GM18867 (cell line): ENCODE data around the gene ISCA2.
A peak's percentile ranks its signal among the peaks of the same experiment; 100 is the strongest.

Experiments used
- ATAC-seq: cut with Tn5 transposase; IDR thresholded peaks from one replicate; pipeline ENCODE4 v1.9.1; 2021; ENCODE audit warnings: mild to moderate bottlenecking, moderate library complexity; ENCODE audit not compliant: unreplicated experiment

ISCA2 gene

DNA sequence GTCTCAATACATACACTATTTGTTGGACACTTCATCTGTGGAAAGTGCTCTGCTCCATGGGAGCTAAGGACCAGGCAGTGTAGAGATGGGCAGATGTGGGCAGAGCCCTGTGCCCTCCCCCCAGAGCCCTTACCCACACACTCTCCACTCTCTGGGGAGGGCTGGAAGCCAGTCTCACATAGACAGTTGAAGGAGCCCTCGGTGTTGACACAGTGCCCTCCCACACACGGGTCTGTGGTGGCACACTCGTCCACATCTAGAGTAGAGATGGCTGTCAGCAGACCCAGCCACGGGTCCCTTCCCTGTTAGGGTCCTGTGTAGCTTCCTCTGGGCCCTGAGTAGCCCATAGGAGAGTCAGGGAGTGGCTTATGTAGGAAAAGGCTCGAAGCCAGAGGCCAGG, 14.3 kb downstream of the ISCA2 start:
- ATAC-seq, result no peak

DNA sequence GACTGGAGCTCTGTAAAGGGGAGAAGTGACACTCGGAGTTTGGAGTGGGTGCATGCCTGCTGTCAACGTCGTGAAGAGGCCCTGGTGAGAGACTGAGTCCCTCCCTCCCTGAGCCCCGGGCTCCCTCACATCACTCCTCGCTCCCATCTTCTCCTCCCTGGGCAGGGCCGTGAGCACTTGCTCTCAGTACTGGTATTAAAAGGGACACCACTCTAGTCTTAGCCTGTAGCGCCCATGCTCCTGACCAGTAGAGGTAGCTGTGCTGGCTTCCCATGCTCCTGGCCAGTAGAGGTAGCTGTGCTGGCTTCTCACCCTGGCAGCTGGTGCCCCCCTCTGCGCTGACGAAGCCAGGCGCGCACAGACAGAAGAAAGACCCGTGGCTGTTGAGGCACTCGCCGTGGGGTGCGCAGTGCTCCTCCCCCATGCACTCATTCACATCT, 14.7 kb downstream of the ISCA2 start:
- ATAC-seq, result no peak

DNA sequence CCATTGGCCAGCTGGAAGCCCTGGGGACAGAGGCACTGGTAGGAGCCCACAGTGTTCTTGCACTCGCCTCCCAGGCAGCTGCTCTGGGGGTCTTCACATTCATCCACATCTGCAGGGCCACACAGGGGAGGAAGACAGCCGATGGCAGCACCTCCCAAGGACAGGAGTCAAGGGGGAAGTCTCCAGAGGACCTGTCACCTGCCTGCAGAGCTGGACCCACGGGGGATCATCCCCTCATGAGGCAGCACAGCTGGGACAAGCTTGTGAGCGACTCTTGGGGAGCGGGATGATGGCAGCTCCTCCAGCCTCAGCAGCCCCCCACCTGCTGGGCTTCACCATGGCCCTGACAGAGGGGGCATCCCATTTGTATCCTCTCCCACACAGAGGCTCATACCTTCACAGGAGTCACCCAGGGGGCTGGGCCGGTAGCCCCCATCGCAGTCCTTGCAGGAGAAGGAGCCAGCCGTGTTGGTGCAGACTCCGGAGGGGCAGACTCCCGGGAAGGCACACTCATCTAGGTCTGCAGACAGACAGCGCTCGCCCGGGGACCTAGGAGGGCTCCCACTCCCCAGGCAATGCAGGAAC, 15.4 kb downstream of the ISCA2 start:
- no peak for ATAC-seq

DNA sequence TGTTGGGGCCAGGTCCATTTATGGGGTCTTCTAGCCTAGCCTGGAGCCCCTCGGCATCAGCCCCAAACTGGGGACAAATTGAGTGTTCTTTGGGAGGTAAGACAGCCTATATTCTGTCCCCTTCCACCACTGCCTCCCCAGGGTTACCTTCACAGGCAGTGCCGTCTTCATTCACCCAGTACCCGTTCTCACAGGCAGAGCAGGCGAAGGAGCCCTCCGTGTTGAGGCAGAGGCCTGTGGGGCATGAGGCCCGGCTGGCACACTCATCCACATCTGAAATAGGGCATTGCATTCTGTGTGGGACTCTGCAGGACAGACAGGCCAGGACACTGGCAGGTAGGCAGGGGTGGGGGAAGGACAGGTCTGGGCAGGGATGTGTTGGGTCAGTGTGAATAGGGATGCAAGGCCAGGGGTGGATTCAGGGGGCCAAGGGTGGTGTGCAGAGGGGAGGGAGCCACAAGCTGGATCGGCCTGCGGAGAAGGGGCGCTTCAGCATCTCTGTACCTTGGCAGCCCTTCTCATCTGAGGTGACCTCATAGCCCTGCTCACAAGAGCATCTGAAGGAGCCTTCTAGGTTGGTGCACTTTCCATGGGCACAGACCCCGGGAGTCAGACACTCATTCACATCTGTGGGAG, 16.1 kb downstream of the ISCA2 start:
- ATAC-seq, result no peak

DNA sequence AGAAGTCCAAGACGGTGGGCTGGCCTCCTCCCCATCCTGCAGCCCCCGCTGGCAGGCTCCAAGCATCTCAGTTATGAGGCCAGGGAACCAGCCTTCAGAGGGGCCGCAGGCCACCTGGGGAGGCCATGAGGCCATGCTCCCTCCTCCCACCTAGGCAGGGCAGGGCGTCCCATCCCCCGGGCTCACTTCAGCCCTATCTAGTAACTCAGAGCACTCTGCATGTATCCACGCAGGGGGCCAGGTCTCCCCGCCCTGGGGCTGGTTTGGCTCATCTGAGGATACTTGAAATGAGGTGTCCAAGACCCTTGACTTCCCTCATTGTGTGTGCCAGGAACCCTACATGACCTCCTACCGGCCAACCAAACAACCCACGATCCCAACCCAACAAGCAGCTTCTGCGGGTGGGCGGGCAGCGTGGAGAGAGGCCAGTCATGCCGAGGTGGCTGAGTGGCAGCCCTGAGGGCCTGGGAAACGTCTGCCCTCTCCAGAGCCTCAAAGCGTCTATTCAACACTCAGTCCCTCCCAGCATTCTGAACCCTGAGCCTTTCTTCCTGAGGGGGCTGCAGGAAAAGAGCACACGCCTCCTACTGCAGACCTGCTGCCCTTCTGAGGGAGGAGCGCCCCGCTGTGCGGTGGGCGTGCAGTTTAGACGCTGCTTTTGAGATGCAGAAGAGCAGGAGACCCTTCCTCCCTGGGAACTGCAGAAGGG, 16.8 kb downstream of the ISCA2 start:
- no peak for ATAC-seq

DNA sequence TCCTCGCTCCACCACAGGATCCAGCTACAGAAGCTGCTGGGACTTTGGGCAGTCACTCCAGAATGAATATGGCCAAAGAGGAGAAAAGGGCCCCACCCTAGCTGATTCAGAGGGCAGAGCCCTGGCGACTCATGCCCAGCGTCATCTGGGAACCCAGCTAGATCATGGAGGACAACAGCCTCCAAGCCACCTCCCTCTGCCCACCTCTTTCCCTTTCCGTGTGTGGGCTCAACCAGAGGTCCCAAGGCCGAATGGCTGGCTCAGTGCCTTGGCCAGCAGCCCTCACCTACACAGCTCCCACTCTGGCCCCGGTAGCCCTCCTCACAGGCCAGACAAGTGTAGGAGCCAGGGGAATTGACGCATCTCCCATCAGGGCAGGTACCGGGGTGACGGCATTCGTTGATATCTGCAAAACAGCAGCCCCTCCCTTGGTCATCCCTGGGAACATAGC, 17.4 kb downstream of the ISCA2 start:
- no peak for ATAC-seq

DNA sequence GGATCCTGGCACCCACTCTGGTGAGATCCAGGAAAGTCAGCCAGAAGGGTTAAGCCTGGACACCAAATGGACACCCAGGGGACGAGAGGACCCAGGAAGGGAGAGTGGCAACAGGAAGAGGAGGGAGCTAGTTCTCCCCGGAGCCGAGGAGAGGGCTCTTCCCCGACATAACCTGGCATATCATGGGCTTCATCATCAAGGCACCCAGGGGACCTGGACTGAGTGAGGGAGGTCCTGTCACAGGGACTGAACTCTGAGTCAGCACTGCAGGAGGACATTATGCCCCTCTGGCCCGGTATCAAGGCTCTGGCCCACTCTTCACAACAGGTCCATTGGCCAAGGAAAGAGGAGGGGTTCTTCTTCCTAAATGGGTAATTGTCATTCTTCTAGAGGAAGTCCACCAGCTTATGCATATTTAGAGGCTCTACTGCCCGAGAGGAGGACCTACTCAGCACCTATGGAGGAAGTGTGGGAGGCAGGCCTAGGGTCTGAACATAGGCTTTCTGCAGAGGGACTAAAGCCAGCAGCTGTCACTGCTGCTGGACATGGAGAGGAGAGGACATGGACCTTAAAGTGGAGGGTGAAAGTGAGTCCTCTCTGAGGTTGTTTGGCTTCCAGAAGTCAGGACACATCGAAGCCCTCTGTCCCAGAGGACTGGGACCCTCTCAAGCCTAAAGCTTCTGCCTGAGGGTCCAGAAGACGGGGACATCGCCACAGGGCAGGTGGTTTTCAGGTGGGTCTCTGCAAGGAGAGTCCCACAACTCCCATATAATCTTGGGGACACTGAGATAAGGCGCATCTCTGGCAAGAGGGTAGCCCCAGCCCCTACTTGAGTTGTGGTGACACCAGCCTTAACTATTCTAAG, 18.6 kb downstream of the ISCA2 start:
- ATAC-seq, result no peak

DNA sequence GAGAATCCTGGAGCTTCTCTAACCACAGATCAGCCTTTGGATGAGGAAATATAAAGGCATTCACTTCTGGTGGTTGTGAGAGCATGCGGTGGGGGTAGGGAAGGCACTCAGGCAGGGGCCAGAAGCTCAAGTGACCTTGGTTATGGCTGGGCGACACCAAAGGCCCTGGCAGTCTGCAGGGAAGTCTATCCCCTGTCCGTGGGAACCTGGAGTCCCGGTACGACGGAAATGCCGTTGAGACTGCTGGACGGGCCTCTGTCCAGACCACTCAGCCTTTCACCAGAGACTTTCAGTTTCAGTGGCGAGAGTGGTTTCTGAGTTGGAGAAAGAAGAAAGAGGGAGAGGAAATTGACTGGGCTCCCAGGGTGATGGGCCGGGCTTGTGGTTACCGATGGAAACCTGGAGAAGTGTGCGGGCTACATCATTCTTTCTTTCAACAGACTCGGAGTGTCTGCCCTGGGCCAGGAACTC, 20.9 kb downstream of the ISCA2 start:
- ATAC-seq, result no peak

DNA sequence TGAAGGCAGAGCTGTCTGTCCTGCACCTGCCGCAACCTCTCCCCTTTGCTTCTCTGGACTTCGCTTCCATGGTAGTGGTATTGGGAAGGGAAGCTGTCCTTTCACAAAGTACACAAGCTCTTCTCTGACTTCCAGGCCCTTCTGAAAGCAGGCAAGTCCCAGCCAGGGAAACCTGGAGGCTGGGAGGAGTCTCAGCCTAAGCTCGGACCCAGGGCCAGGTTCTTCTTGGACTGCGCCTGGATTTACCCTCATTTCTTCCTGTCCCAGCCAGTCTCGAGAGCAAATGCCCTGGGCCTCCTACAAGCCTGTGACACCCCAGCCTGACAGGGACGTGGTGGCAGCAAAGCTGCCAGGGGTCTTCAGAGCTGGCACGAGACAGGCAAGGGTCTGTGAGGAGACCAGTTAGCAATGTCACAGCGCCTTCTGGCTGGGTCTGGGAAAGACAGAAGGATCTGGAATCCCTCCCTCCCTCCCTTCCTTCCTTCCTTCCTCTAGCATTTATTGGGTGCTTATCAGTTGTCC, 22.4 kb downstream of the ISCA2 start:
- ATAC-seq, result no peak

DNA sequence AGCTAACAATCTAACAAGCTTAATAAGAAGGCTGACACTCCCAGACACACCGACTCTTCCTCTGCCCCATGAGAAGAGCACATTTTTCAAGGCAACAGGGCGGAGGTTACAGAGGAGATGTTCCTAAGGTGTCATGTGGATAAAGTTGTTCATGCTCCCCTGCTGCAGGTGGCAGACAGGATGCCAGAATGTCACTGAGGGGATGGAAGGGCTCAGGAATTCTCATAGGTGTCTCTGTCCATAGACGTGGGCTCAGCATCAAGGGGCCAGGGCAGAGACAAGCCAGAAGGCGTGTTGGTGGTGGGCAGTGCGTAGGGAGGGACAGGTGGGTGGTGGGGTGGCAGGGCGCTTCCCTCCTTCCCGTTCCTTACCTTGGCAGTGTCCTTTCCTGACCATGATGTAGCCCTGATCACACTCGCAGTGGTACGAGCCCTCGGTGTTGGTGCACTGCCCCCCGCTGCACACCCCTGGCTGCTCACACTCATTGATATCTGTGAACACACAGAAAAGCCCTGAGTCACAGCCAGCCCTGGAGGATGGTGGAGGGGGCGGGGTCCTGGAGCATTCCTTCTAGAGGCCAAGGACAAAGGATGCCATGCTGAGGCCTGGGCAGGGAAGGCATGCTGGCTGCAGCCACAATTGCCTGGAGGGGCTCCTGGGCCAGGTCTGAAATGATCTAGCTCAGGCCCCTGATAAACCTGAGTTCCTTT, 23.0 kb downstream of the ISCA2 start:
- ATAC-seq, result no peak

DNA sequence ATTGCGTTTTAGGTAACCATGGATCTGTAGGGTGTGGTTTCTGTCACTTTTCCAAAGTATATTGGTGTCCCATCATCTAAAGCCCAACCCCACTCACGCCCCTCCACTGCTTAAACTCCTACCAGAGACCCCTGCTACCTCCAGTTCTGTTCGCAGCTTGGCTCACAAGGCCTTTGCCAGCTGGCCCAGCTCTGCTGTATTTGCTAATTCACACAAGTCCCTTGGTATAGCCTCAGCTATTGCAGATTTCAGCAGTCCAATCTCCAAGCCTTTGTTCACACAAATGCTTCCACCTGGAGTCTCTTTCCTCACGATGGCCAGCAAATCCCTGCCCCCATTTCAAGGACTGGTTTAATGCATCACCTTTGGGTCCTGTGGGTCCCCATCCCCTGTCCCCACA, 24.2 kb downstream of the ISCA2 start:
- ATAC-seq, result no peak

DNA sequence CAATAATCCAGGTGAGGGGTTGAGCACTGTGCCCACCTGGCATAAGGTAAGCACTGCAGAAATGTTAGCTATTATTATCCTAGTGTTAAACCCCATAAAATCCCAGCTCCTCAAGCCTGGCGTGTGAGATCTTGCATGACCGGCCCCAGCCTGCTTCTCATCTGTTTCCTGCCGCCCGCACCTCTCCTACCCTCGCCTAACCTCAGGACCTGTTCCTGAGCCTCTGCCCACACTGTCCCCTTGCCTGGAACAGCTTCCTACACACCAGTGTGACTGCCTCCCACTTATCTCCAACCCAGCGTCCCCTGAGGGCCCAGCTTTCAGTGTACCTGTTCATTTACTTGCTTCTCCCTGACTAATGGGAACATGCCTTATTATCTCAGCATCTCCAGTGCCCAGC, 24.7 kb downstream of the ISCA2 start:
- ATAC-seq, result no peak

DNA sequence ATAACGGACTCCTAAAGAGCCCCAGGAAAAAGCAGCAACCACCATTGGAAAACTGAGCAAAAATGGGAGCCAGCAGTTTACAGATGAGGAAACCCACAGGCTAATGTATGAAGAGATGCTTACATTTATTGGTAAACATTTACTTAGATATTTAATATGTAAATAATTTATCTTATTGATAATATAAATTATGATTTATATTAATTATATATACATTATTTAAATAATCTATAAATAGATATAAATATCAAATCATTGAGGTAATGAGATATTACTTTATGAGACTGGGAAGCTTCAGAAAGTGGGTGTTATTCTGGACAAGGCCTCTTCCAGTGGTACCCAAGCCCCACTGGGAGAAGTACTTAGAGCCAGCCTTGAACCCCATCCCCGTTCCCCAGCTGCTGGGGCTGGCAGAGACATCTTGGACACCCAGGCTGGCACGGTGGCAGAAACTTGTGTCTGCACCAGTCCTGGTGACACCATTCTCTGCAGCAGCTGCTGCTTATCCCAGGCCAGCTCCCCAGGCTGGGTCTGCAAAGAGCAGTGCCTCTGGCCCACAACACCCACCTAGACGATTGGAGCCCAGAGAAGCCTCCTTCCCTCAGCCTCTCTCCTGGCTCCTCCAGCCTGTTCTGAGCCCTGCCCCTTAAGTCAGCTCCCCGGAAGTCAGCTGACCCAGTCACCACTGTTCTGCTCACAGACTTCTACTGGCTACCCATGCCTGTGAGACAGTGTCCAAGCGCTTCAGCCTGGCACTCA, 25.9 kb downstream of the ISCA2 start:
- ATAC-seq, result no peak

DNA sequence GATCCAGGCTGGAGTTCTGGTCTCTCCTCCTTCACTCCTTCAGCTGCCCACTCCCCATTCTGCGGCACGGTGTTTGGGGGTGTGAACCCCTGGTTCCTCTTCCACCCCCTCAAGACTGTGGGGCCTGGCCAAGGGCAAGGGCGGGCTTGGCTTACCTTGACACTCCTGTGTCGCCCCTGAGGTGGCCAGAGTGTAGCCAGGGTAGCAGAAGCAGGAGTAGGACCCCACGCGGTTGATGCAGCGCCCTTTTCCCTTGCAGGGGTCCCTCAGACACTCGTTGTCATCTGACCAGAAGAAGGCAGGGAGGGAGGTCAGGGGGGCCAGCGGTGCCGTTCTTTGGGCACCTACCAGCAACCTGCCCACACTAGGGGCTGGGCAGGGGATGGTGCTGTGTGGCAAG, 28.2 kb downstream of the ISCA2 start:
- no peak for ATAC-seq

DNA sequence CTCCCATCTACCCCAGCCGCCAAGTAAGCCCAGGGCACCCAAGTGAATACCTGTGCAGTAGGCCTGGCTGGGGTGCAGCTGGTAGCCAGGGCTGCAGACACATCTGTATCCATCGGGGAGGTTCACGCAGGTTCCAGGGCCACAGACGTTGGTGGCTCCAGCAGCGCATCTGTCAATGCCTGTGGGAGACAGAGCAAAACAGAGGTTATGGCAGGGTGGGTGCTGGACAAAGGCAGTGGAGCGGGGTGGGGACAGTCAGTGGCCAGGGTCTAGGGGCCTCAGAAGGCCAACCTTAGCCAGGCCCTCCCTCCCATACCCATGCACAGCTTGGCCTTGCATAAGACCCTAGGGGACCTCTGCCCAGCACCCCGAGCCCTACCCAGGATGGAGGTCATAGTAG, 29.2 kb downstream of the ISCA2 start:
- no peak for ATAC-seq

DNA sequence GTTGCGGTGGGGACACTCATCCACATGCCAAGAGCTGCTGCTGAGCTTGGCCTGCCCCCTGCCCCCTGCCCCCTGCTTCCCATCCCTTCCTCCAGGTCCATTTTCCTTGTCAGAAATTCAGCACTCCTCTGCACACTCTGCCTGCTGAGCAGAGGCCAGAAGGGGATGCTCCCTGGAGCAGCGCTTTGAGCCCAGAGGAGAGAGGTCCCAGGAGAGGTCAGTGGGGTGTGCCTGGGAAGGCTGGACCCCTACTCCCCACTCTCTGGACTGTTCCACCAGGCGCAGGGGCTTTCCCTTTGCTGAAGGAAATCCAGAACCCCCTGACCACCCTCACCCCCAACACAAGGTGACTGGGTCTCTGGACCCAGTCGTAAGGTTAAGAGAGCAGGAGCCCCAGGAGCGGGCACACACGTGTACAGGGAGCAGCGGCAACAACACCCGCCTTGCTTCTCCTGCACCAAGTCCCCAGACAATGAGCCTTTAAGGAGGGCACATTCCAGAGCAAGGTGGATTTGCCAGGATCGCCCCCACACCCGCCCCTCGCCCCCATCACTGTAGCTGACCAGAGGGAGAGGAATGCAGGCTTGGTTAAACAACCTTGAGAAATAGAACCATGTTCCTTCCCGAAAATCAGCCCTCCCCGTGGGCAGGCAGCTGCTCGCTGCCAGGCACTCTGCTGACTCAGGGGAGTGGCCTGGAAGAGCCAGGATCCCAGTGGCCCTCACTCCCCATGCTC, 30.7 kb downstream of the ISCA2 start:
- no peak for ATAC-seq

DNA sequence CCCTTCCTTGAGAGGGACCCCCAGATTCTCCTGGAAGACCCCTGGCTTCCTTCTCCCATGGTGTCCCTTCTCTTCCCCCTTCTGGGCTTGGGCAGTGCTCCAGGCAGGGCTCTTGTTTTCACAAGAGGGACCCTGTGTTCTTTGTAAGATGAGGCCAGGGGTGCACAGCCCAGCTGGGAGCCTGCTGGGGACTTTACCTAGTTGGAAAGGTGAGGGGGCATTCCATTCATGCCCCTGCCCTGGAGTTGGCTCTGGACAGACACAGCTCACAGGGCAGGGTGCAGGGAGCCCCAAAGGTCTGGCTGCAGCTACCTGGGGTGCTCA, 31.2 kb downstream of the ISCA2 start:
- ATAC-seq, result no peak

DNA sequence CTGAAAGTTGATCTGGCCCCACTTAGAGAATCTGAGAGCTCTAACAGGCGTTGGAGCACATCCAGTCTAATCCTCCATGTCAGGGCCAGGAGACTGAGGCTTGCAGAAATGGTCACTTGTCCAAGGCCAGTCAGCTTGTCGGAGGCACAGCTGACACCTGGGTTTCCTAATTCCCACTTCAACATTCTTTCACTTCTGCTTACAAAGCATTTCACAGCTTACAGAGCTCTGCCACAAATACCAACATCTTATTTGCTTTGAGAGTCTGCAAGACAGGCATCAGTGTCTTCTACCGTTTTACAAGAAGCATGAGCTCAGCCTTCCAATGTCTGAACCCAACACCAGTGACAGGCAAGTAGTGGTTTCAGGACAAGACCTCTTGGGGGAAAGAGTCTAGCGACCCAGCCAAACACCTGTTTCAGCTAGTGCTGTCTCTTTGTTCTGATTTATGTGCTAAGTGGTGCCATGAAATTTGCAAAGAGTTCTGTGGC, 31.8 kb downstream of the ISCA2 start:
- peak; percentile 73 for ATAC-seq
